Stomach smooth muscle (tissue), 2 donors: ENCODE data around the gene KNDC1.

ENCODE experiments used
- H3K27ac ChIP-seq: one replicate; pipeline ENCODE4 v1.7.0; 2013; ENCODE audit warnings: mild to moderate bottlenecking, low read length, inconsistent platforms
- H3K27me3 ChIP-seq, 2 donors: one replicate each; pipeline ENCODE4 v1.7.0; 2013; ENCODE audit warnings: low read length in 2 of 2; ENCODE audit not compliant: insufficient read depth in 2 of 2, control insufficient read depth in 1 of 2
- H3K36me3 ChIP-seq, 2 donors: one replicate each; pipeline ENCODE4 v1.7.0; 2013; ENCODE audit warnings: low read length in 2 of 2; ENCODE audit not compliant: control insufficient read depth in 2 of 2, insufficient read depth in 2 of 2
- H3K4me1 ChIP-seq: one replicate; pipeline ENCODE4 v1.7.0; 2013; ENCODE audit warnings: low read length; ENCODE audit not compliant: control insufficient read depth, insufficient read depth
- H3K4me3 ChIP-seq, 2 donors: one replicate each; pipeline ENCODE4 v1.7.0; 2013; ENCODE audit warnings: low read length in 2 of 2
- H3K9ac ChIP-seq, 2 donors: one replicate each; pipeline ENCODE4 v1.7.0; 2013; ENCODE audit warnings: low read length in 2 of 2, mild to moderate bottlenecking in 1 of 2
- H3K9me3 ChIP-seq, 2 donors: one replicate each; pipeline ENCODE4 v1.7.0; 2013; ENCODE audit warnings: low read length in 2 of 2; ENCODE audit not compliant: control insufficient read depth in 2 of 2
- donor health status: healthy.
- donor health status: Pancreatic carcinoma.

The KNDC1 gene

GRCh38 chr10:133126431-133127290 lies 33.4 kb upstream of the KNDC1 start:
- no peak overlapping the region for H3K27ac ChIP-seq
- no peaks in the 10 kb centered on the region for H3K36me3 ChIP-seq
- no peak overlapping the region for H3K4me3 ChIP-seq
- H3K9me3 ChIP-seq: no peaks in the 10 kb centered on the region
- H3K4me1 ChIP-seq: no peaks in the 10 kb centered on the region
- H3K9ac ChIP-seq: no peak overlapping the region
- peaks cover 17 to 20% of the 10 kb centered on the region in 2 donors for H3K27me3 ChIP-seq

GRCh38 chr10:133127291-133128125 lies 32.5 kb upstream of the KNDC1 start:
- no peaks in the 10 kb centered on the region for H3K4me1 ChIP-seq
- H3K9ac ChIP-seq: no peak overlapping the region
- H3K27ac ChIP-seq: no peak overlapping the region
- no peak overlapping the region for H3K4me3 ChIP-seq
- H3K36me3 ChIP-seq: no peaks in the 10 kb centered on the region
- peaks cover 15 to 20% of the 10 kb centered on the region in 2 donors for H3K27me3 ChIP-seq
- H3K9me3 ChIP-seq: no peaks in the 10 kb centered on the region

GRCh38 chr10:133128126-133129070 lies 31.6 kb upstream of the KNDC1 start:
- Histone ChIP-seq H3K4me3 (no peak overlapping the region), H3K9me3 (no peaks in the 10 kb centered on the region), H3K4me1 (no peaks in the 10 kb centered on the region)

GRCh38 chr10:133129071-133129858 lies 30.8 kb upstream of the KNDC1 start:
- Histone ChIP-seq H3K4me3 (no peak overlapping the region), H3K27me3 (peaks cover 13 to 14% of the 10 kb centered on the region in 2 donors), H3K9ac (no peak overlapping the region), H3K4me1 (no peaks in the 10 kb centered on the region), H3K27ac (no peak overlapping the region), H3K36me3 (no peaks in the 10 kb centered on the region), H3K9me3 (no peaks in the 10 kb centered on the region)

More at GRCh38 chr10:133128126-133129070, 31.6 kb upstream of the KNDC1 start:
- no peak overlapping the region for H3K27ac ChIP-seq
- H3K27me3 ChIP-seq: peaks cover 15 to 20% of the 10 kb centered on the region in 2 donors
- no peaks in the 10 kb centered on the region for H3K36me3 ChIP-seq
- no peak overlapping the region for H3K9ac ChIP-seq

- Histone ChIP-seq H3K9ac (no peak overlapping the region), H3K27ac (no peak overlapping the region), H3K36me3 (no peaks in the 10 kb centered on the region), H3K4me1 (no peaks in the 10 kb centered on the region), H3K9me3 (no peaks in the 10 kb centered on the region), H3K27me3 (peaks cover 9 to 10% of the 10 kb centered on the region in 2 donors), H3K4me3 (no peak overlapping the region)
Observed at GRCh38 chr10:133129859-133130495, 30.0 kb upstream of the KNDC1 start.

GRCh38 chr10:133130602-133131001 lies 29.4 kb upstream of the KNDC1 start:
- no peaks in the 10 kb centered on the region for H3K4me1 ChIP-seq
- H3K9me3 ChIP-seq: no peaks in the 10 kb centered on the region
- H3K4me3 ChIP-seq: no peak overlapping the region
- no peak overlapping the region for H3K27ac ChIP-seq
- no peaks in the 10 kb centered on the region for H3K36me3 ChIP-seq
- H3K9ac ChIP-seq: no peak overlapping the region
- H3K27me3 ChIP-seq: peaks cover 9% of the 10 kb centered on the region in 2 donors

GRCh38 chr10:133131053-133131452 lies 29.0 kb upstream of the KNDC1 start:
- Histone ChIP-seq H3K36me3 (no peaks in the 10 kb centered on the region), H3K9ac (no peak overlapping the region), H3K27me3 (peaks cover 5 to 7% of the 10 kb centered on the region in 2 donors), H3K27ac (no peak overlapping the region), H3K4me3 (no peak overlapping the region), H3K9me3 (no peaks in the 10 kb centered on the region), H3K4me1 (no peaks in the 10 kb centered on the region)

- Histone ChIP-seq H3K9ac (no peak overlapping the region), H3K27ac (no peak overlapping the region), H3K4me1 (no peaks in the 10 kb centered on the region), H3K36me3 (no peaks in the 10 kb centered on the region), H3K27me3 (peaks cover 0 to 5% of the 10 kb centered on the region in 2 donors), H3K9me3 (no peaks in the 10 kb centered on the region), H3K4me3 (no peak overlapping the region)
Observed at GRCh38 chr10:133131734-133132472, 28.1 kb upstream of the KNDC1 start.
